Thyroid gland (tissue), 4 donors: ENCODE data around the gene BRSK1. TPM values are rescaled to one million over a fixed set of nuclear protein-coding genes. Genes with fewer than 3 reads are reported as not detected.

Experiments
- DNase-seq, 2 donors: peaks; one replicate each; pipeline ENCODE4 v3.0.0-alpha.2; 2019
- H3K27ac ChIP-seq, 3 donors: fragments of 200-600 bp; sonication (generic); 1 replicate in 2 of 3; 2 replicates in 1 of 3; pipeline ENCODE4 v1.5.1; 2016 to 2019; ENCODE audit warnings: mild to moderate bottlenecking in 1 of 3, moderate library complexity in 1 of 3
- H3K27me3 ChIP-seq: fragments of 200-600 bp; sonication (generic); one replicate; pipeline ENCODE4 v1.5.1; 2019
- H3K36me3 ChIP-seq, 2 donors: fragments of 200-600 bp; sonication (generic); one replicate each; pipeline ENCODE4 v1.5.1; 2016 to 2019
- H3K4me1 ChIP-seq, 2 donors: fragments of 200-600 bp; sonication (generic); one replicate each; pipeline ENCODE4 v1.5.1; 2017 to 2019
- H3K4me3 ChIP-seq, 3 donors: fragments of 200-600 bp; sonication (generic); replicated peaks in 1 of 3; 1 replicate in 2 of 3; 2 replicates in 1 of 3; pipeline ENCODE4 v1.5.1; 2016; ENCODE audit warnings: mild to moderate bottlenecking in 1 of 3
- H3K9me3 ChIP-seq: fragments of 200-600 bp; sonication (generic); one replicate; pipeline ENCODE4 v1.5.1; 2017
- CTCF ChIP-seq, 6 experiments: fragments of 200-600 bp in 3 of 6; fragments of 450-650 bp in 3 of 6; sonication (generic) in 3 of 6; IDR thresholded peaks; one replicate each; pipeline ENCODE4 v1.5.1; 2016 to 2019; ENCODE audit warnings: antibody characterized with exemption in 6 of 6, mild to moderate bottlenecking in 2 of 6, inconsistent platforms in 1 of 6, moderate library complexity in 1 of 6
- POLR2A ChIP-seq, 2 donors: fragments of 450-650 bp; IDR thresholded peaks; one replicate each; pipeline ENCODE4 v1.6.1; 2017; ENCODE audit warnings: antibody characterized with exemption in 2 of 2, mild to moderate bottlenecking in 2 of 2, moderate library complexity in 1 of 2
- WGBS, 2 donors: methylation state at CpG; one replicate each; pipeline ENCODE4 v1.1.5; 2017; 5-methylcytosine and 5-hydroxymethylcytosine counted together
- intact Hi-C: fragments of 100-400 bp; cut with DNase I; formaldehyde crosslinking; loops from one replicate; pipeline ENCODE4 v1.15.1; 2023
- total RNA-seq, 4 donors: library from RNA; depleted of rRNA; stranded (reverse); fragments of >200 nt; gene quantifications; one replicate each; pipeline ENCODE4 v1.2.3, GENCODE V29; 2016

BRSK1 gene
- total RNA-seq, 4 donors from 2014 or later = 0.83 to 1.2 TPM; not detected in 2

- 92 to 96% methylated on average over 7 to 9 of the region's 9 CpGs for WGBS, 2 donors
- no peak for DNase-seq
- H3K36me3 ChIP-seq = no peaks in the 10 kb centered on the region
- peaks cover 11 to 13% of the 10 kb centered on the region in 2 donors for H3K4me1 ChIP-seq
- intact Hi-C loops = no loop called here
- H3K27ac ChIP-seq = no peak overlapping the region
- H3K27me3 ChIP-seq = no peaks in the 10 kb centered on the region
- H3K4me3 ChIP-seq = no peak overlapping the region
- no peaks in the 10 kb centered on the region for H3K9me3 ChIP-seq
- TF ChIP-seq POLR2A (IDR thresholded peaks at IDR 0.05) (no peak), CTCF (IDR thresholded peaks at IDR 0.05) (no peak)
These were observed 21.4 kb upstream of the BRSK1 start for GRCh38 chr19:55262359-55262758.

- intact Hi-C loops = no loop called here
These were observed 19.3 kb upstream of the BRSK1 start for GRCh38 chr19:55264531-55264930.

GRCh38 chr19:55265173-55265572, 18.6 kb upstream of the BRSK1 start:
- Histone ChIP-seq H3K36me3 (peaks cover 0 to 4% of the 10 kb centered on the region in 2 donors), H3K9me3 (no peaks in the 10 kb centered on the region), H3K27me3 (no peaks in the 10 kb centered on the region), H3K4me1 (peaks cover 0 to 2% of the 10 kb centered on the region in 2 donors), H3K27ac (no peak overlapping the region), H3K4me3 (no peak overlapping the region)
- DNase-seq = no peak
- intact Hi-C loops = no loop called here
- 89 to 90% methylated on average over 16 of the region's 16 CpGs for WGBS, 2 donors
- TF ChIP-seq POLR2A (IDR thresholded peaks at IDR 0.05) (no peak), CTCF (IDR thresholded peaks at IDR 0.05) (no peak)

More at GRCh38 chr19:55264531-55264930, 19.3 kb upstream of the BRSK1 start:
- Histone ChIP-seq H3K27ac (no peak overlapping the region), H3K27me3 (no peaks in the 10 kb centered on the region), H3K9me3 (no peaks in the 10 kb centered on the region), H3K36me3 (no peaks in the 10 kb centered on the region), H3K4me1 (peaks cover 5 to 8% of the 10 kb centered on the region in 2 donors), H3K4me3 (no peak overlapping the region)
- no peak for TF ChIP-seq CTCF (IDR thresholded peaks at IDR 0.05)
- no peak for TF ChIP-seq POLR2A (IDR thresholded peaks at IDR 0.05)
- WGBS, 2 donors = 91 to 95% methylated on average over 5 of the region's 5 CpGs
- no peak for DNase-seq

- Histone ChIP-seq H3K36me3 (peaks cover 0 to 4% of the 10 kb centered on the region in 2 donors), H3K9me3 (no peaks in the 10 kb centered on the region), H3K4me1 (no peaks in the 10 kb centered on the region), H3K27me3 (no peaks in the 10 kb centered on the region), H3K4me3 (no peak overlapping the region), H3K27ac (no peak overlapping the region)
- TF ChIP-seq CTCF (IDR thresholded peaks at IDR 0.05) (no peak), POLR2A (IDR thresholded peaks at IDR 0.05) (no peak)
- 88 to 98% methylated on average over 12 of the region's 12 CpGs for WGBS, 2 donors
- intact Hi-C loops = no loop called here
- DNase-seq = no peak
These were observed 17.9 kb upstream of the BRSK1 start for GRCh38 chr19:55265723-55266386.

- no peak for DNase-seq
- Histone ChIP-seq H3K4me3 (no peak overlapping the region), H3K9me3 (no peaks in the 10 kb centered on the region), H3K27me3 (no peaks in the 10 kb centered on the region), H3K36me3 (peaks cover 0 to 4% of the 10 kb centered on the region in 2 donors), H3K4me1 (no peaks in the 10 kb centered on the region), H3K27ac (no peak overlapping the region)
- intact Hi-C loops = no loop called here
- TF ChIP-seq CTCF (IDR thresholded peaks at IDR 0.05) = no peak
- no peak for TF ChIP-seq POLR2A (IDR thresholded peaks at IDR 0.05)
- 95 to 96% methylated on average over 3 of the region's 3 CpGs for WGBS, 2 donors
These were observed 17.4 kb upstream of the BRSK1 start for GRCh38 chr19:55266404-55266803.
